IPS DF 4.7 (cell line): ENCODE measurements around the gene FAM90A26.
"Not testable (repeated sequence)": the region's sequence is repeated elsewhere in the genome, so short reads cannot be mapped to it uniquely, and the experiment has no call there.

Source experiments
- DNase-seq: peaks from one replicate; pipeline ENCODE4 v3.0.0-alpha.2; 2013; ENCODE audit warnings: low spot score; ENCODE audit errors: extremely low read depth

Gene FAM90A26

GRCh38 chr4:9169791-9170459 lies at the start of gene FAM90A26:
FAM90A26 (plus strand) TSS chr4:9170409; CDS start chr4:9173173, 2,764 bp downstream.
- not testable (repeated sequence) for DNase-seq

GRCh38 chr4:9122711-9123110 lies 47.5 kb upstream of the FAM90A26 start:
- DNase-seq = not testable (repeated sequence)

- not testable (repeated sequence) for DNase-seq
Observed at GRCh38 chr4:9123572-9124007, 46.6 kb upstream of the FAM90A26 start.

- DNase-seq = not testable (repeated sequence)
Observed at GRCh38 chr4:9125601-9126161, 44.5 kb upstream of the FAM90A26 start.

GRCh38 chr4:9131420-9131819 lies 38.8 kb upstream of the FAM90A26 start:
- not testable (repeated sequence) for DNase-seq

GRCh38 chr4:9132849-9133248 lies 37.4 kb upstream of the FAM90A26 start:
- not testable (repeated sequence) for DNase-seq

GRCh38 chr4:9134011-9134410 lies 36.2 kb upstream of the FAM90A26 start:
- DNase-seq = not testable (repeated sequence)

GRCh38 chr4:9134556-9134955 lies 35.7 kb upstream of the FAM90A26 start:
- DNase-seq = not testable (repeated sequence)

- DNase-seq = not testable (repeated sequence)
Observed at GRCh38 chr4:9141050-9141449, 29.2 kb upstream of the FAM90A26 start.

- not testable (repeated sequence) for DNase-seq
Observed at GRCh38 chr4:9142786-9143185, 27.4 kb upstream of the FAM90A26 start.

GRCh38 chr4:9143421-9144080 lies 26.7 kb upstream of the FAM90A26 start:
- no peak for DNase-seq

- DNase-seq = no peak
Observed at GRCh38 chr4:9146967-9147366, 23.2 kb upstream of the FAM90A26 start.

- DNase-seq = not testable (repeated sequence)
Observed at GRCh38 chr4:9147368-9147767, 22.8 kb upstream of the FAM90A26 start.

GRCh38 chr4:9148611-9149409 lies 21.4 kb upstream of the FAM90A26 start:
- not testable (repeated sequence) for DNase-seq

GRCh38 chr4:9151809-9152179 lies 18.4 kb upstream of the FAM90A26 start:
- DNase-seq = not testable (repeated sequence)

- peak; percentile 41 for DNase-seq
Observed at GRCh38 chr4:9152180-9153007, 17.8 kb upstream of the FAM90A26 start.

GRCh38 chr4:9153008-9153570 lies 17.1 kb upstream of the FAM90A26 start:
- not testable (repeated sequence) for DNase-seq

GRCh38 chr4:9153571-9154157 lies 16.5 kb upstream of the FAM90A26 start:
- DNase-seq = not testable (repeated sequence)

GRCh38 chr4:9155101-9155886 lies 14.9 kb upstream of the FAM90A26 start:
- not testable (repeated sequence) for DNase-seq
